MM.1S (cell line): ENCODE measurements around the gene CPEB1.

Source experiments
- DNase-seq: peaks from one replicate; pipeline ENCODE4 v3.0.0-alpha.2; 2015
- H2AFZ ChIP-seq: fragments of 300-600 bp; sonication (generic); 2 replicates; pipeline ENCODE4 v1.6.0; 2016; ENCODE audit warnings: antibody characterized with exemption, low read length
- H3F3A ChIP-seq: fragments of 300-600 bp; sonication (generic); 2 replicates; pipeline ENCODE4 v1.6.1; 2016; ENCODE audit warnings: mild to moderate bottlenecking, antibody characterized with exemption, low read length, moderate library complexity, mixed read lengths; ENCODE audit not compliant: insufficient read depth
- H3K27ac ChIP-seq: fragments of 300-600 bp; sonication (generic); 2 replicates; pipeline ENCODE4 v1.5.1; 2016; ENCODE audit warnings: mild to moderate bottlenecking, low read length
- H3K27me3 ChIP-seq: fragments of 300-600 bp; sonication (generic); replicated peaks from 2 replicates; pipeline ENCODE4 v1.6.0; 2016; ENCODE audit warnings: low read length; ENCODE audit not compliant: insufficient read depth
- H3K36me3 ChIP-seq: fragments of 300-600 bp; sonication (generic); replicated peaks from 2 replicates; pipeline ENCODE4 v1.6.1; 2016; ENCODE audit warnings: mild to moderate bottlenecking, low read length, mixed read lengths; ENCODE audit not compliant: insufficient read depth
- H3K4me1 ChIP-seq: fragments of 300-600 bp; sonication (generic); 2 replicates; pipeline ENCODE4 v1.6.1; 2016; ENCODE audit warnings: low read length, mixed read lengths
- H3K4me2 ChIP-seq: fragments of 300-600 bp; sonication (generic); 2 replicates; pipeline ENCODE4 v1.6.0; 2016; ENCODE audit warnings: low read depth, low read length
- H3K4me3 ChIP-seq: fragments of 300-600 bp; sonication (generic); 2 replicates; pipeline ENCODE4 v1.5.1; 2016; ENCODE audit warnings: low read length, mixed read lengths
- H3K79me2 ChIP-seq: fragments of 300-600 bp; sonication (generic); 2 replicates; pipeline ENCODE4 v1.6.1; 2016; ENCODE audit warnings: mixed run types, low read length, mixed read lengths
- H3K9ac ChIP-seq: fragments of 300-600 bp; sonication (generic); 2 replicates; pipeline ENCODE4 v1.6.1; 2016; ENCODE audit warnings: low read length, mixed read lengths
- H3K9me2 ChIP-seq: fragments of 300-600 bp; sonication (generic); replicated peaks from 2 replicates; pipeline ENCODE4 v1.6.1; 2016; ENCODE audit warnings: mild to moderate bottlenecking, low read length, mixed read lengths; ENCODE audit not compliant: insufficient read depth
- H3K9me3 ChIP-seq: fragments of 300-600 bp; sonication (generic); replicated peaks from 2 replicates; pipeline ENCODE4 v1.6.1; 2016; ENCODE audit warnings: mild to moderate bottlenecking, low read length, mixed read lengths; ENCODE audit not compliant: insufficient read depth
- H4K20me1 ChIP-seq: fragments of 300-600 bp; sonication (generic); 2 replicates; pipeline ENCODE4 v1.6.1; 2016; ENCODE audit warnings: mild to moderate bottlenecking, low read length, moderate library complexity, mixed read lengths; ENCODE audit not compliant: insufficient read depth
- EZH2 ChIP-seq: fragments of 300-600 bp; sonication (generic); optimal IDR thresholded peaks from 2 replicates; pipeline ENCODE3; 2017; ENCODE audit warnings: low read depth, mild to moderate bottlenecking, antibody characterized with exemption, low read length, mixed read lengths
- EZH2phosphoT487 ChIP-seq: fragments of 300-600 bp; sonication (generic); IDR thresholded peaks from 2 replicates; pipeline ENCODE4 v1.6.1; 2018; ENCODE audit warnings: antibody characterized with exemption, low read length
- TF ChIP-seq, protein P1 (sequence below): fragments of 300-600 bp; sonication (generic); IDR thresholded peaks from 2 replicates; pipeline ENCODE4 v1.5.1; 2016; ENCODE audit warnings: antibody characterized with exemption, low read length, mixed read lengths

CPEB1 gene

DNA sequence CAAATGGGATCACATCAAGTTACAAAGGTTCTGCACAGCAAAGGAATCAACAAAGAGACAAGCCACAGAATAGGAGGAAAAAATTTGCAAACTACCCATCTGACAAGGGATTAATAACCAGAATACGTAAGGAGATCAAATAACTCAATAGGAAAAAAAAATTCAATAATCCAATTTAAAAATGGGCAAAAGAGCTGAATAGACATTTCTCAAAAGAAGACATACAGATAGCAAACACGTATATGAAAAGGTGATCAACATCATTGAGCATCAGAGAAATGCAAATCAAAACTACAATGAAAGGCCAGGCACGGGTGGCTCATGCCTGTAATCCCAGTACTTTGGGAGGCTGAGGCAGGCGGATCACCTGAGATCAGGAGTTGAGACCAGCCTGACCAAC lies 23.5 kb upstream of the CPEB1 start:
- no peak overlapping the region for H3K9ac ChIP-seq
- H3K9me3 ChIP-seq: no peaks in the 10 kb centered on the region
- TF ChIP-seq, protein P1, sequence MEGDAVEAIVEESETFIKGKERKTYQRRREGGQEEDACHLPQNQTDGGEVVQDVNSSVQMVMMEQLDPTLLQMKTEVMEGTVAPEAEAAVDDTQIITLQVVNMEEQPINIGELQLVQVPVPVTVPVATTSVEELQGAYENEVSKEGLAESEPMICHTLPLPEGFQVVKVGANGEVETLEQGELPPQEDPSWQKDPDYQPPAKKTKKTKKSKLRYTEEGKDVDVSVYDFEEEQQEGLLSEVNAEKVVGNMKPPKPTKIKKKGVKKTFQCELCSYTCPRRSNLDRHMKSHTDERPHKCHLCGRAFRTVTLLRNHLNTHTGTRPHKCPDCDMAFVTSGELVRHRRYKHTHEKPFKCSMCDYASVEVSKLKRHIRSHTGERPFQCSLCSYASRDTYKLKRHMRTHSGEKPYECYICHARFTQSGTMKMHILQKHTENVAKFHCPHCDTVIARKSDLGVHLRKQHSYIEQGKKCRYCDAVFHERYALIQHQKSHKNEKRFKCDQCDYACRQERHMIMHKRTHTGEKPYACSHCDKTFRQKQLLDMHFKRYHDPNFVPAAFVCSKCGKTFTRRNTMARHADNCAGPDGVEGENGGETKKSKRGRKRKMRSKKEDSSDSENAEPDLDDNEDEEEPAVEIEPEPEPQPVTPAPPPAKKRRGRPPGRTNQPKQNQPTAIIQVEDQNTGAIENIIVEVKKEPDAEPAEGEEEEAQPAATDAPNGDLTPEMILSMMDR: no peak
- TF ChIP-seq EZH2: no peak
- TF ChIP-seq EZH2phosphoT487: no peak
- no peaks in the 10 kb centered on the region for H3K36me3 ChIP-seq
- no peaks in the 10 kb centered on the region for H4K20me1 ChIP-seq
- H3K27ac ChIP-seq: no peak overlapping the region
- no peak overlapping the region for H2AFZ ChIP-seq
- H3K4me1 ChIP-seq: no peaks in the 10 kb centered on the region
- H3K27me3 ChIP-seq: no peaks in the 10 kb centered on the region; the same call in 1 of the 2 replicates
- no peak for DNase-seq
- H3K9me2 ChIP-seq: no peaks in the 10 kb centered on the region
- no peaks in the 10 kb centered on the region for H3F3A ChIP-seq
- no peaks in the 10 kb centered on the region for H3K79me2 ChIP-seq
- H3K4me2 ChIP-seq: no peak overlapping the region
- no peak overlapping the region for H3K4me3 ChIP-seq

DNA sequence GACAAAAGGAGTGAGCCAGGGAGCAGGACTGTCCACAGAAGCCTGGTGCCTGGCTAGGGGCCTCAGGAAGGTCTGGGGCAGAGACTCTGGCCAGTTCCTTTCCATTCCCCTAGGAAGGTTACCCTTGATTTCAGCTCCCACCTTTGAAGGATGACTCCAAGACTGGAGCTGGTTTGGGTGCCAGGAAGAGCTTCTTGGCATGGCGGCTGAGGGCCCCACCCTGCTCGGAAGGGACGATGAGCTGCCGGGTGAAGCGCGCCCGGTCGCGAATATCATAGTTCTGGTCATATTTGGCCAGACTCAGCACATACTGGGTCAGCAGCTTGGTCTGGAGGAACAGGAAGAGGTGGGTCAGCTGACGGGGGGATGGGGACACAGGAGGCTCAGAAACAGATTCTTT lies 19.4 kb upstream of the CPEB1 start:
- no peaks in the 10 kb centered on the region for H3K36me3 ChIP-seq
- no peak overlapping the region for H3K4me2 ChIP-seq
- no peak overlapping the region for H3K4me3 ChIP-seq
- no peak overlapping the region for H3K9ac ChIP-seq
- no peaks in the 10 kb centered on the region for H3K79me2 ChIP-seq
- no peaks in the 10 kb centered on the region for H3F3A ChIP-seq
- H3K27me3 ChIP-seq: peaks cover 3% of the 10 kb centered on the region; the same call in 1 of the 2 replicates
- H3K9me3 ChIP-seq: no peaks in the 10 kb centered on the region
- no peaks in the 10 kb centered on the region for H3K9me2 ChIP-seq
- H2AFZ ChIP-seq: no peak overlapping the region
- no peak for TF ChIP-seq EZH2
- TF ChIP-seq, protein P1: no peak
- TF ChIP-seq EZH2phosphoT487: no peak
- H3K27ac ChIP-seq: no peak overlapping the region
- no peaks in the 10 kb centered on the region for H3K4me1 ChIP-seq
- no peak for DNase-seq
- no peaks in the 10 kb centered on the region for H4K20me1 ChIP-seq

DNA sequence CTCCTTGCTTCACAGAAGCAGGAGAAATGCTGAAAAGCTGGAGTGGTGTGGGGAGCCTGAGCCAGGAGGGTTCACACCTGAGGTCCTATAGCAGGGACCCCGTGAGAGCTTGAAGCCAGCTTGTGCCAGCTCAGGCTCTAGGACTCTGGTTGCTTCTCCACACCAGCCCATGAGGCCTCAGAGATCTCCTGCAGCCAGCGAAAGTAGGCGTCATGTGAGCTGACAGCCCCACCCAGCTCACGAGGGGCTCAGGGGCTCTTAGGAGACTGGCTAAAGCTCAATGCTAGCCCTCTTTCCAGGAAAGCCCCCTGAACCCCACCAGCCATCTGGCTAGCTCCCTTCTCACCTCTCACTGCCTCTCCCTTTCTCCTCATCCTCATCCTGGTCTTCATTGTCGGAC lies 16.9 kb upstream of the CPEB1 start:
- Histone ChIP-seq H3K4me1 (no peaks in the 10 kb centered on the region), H3K36me3 (no peaks in the 10 kb centered on the region), H3K9ac (no peak overlapping the region), H3K79me2 (no peaks in the 10 kb centered on the region), H3K4me2 (no peak overlapping the region), H3K4me3 (no peak overlapping the region), H2AFZ (no peak overlapping the region), H3K27ac (no peak overlapping the region), H3K9me2 (no peaks in the 10 kb centered on the region), H3F3A (no peaks in the 10 kb centered on the region), H4K20me1 (no peaks in the 10 kb centered on the region), H3K27me3 (peaks cover 3% of the 10 kb centered on the region; the same call in 1 of the 2 replicates), H3K9me3 (no peaks in the 10 kb centered on the region)
- TF ChIP-seq, protein P1: no peak
- TF ChIP-seq EZH2 (no peak), EZH2phosphoT487 (no peak)
- no peak for DNase-seq
